ENCODE data around the gene ST3GAL3.

GRCh38 chr1:43878440-43878839 is 171.1 kb downstream of the ST3GAL3 start:
- TF ChIP-seq CTCF (IDR thresholded peaks at IDR 0.05; ENCODE audit: insufficient read depth, low read length) (no peak), REST (IDR thresholded peaks at IDR 0.05; ENCODE audit: insufficient replicate concordance, low read depth) (no peak), POLR2AphosphoS5 (IDR thresholded peaks at IDR 0.05; ENCODE audit: low read depth) (no peak), SPI1 (IDR thresholded peaks at IDR 0.05; ENCODE audit: borderline replicate concordance, low read depth) (peak; percentile 46; the same call in 1 of the 2 replicates), GABPA (IDR thresholded peaks at IDR 0.05; ENCODE audit: low read depth) (no peak)

Measured in HL-60 (cell line).